Measurements from ENCODE around the gene AGAP1. TPM values are rescaled to one million over a fixed set of nuclear protein-coding genes. Genes with fewer than 3 reads are reported as not detected.
A peak's percentile ranks its signal among the peaks of the same experiment; 100 is the strongest.

Gene AGAP1
- polyA plus RNA-seq, 10 donors = 24.0 to 34.1 (median 27.4) TPM

- no peak for DNase-seq
These were observed 534.2 kb downstream of the AGAP1 start for GRCh38 chr2:236028066-236028465.

GRCh38 chr2:236033462-236033861 lies 539.6 kb downstream of the AGAP1 start:
- no peak for DNase-seq

- DNase-seq = no peak
These were observed 541.1 kb downstream of the AGAP1 start for GRCh38 chr2:236034974-236035373.

GRCh38 chr2:236036045-236036444 lies 542.2 kb downstream of the AGAP1 start:
- no peak for DNase-seq

- DNase-seq = no peak
These were observed 544.3 kb downstream of the AGAP1 start for GRCh38 chr2:236038096-236038495.

- no peak for DNase-seq
These were observed 546.9 kb downstream of the AGAP1 start for GRCh38 chr2:236040600-236041328.

- no peak for DNase-seq
These were observed 547.8 kb downstream of the AGAP1 start for GRCh38 chr2:236041616-236042015.

GRCh38 chr2:236042087-236042486 lies 548.2 kb downstream of the AGAP1 start:
- DNase-seq = no peak

GRCh38 chr2:236044191-236044590 lies 550.3 kb downstream of the AGAP1 start:
- DNase-seq = no peak

- no peak for DNase-seq
These were observed 551.7 kb downstream of the AGAP1 start for GRCh38 chr2:236045251-236046235.

- no peak for DNase-seq
These were observed 552.9 kb downstream of the AGAP1 start for GRCh38 chr2:236046715-236047114.

- DNase-seq = no peak
These were observed 553.3 kb downstream of the AGAP1 start for GRCh38 chr2:236047176-236047575.

GRCh38 chr2:236047886-236048540 lies 554.2 kb downstream of the AGAP1 start:
- no peak for DNase-seq

GRCh38 chr2:236049981-236050380 lies 556.1 kb downstream of the AGAP1 start:
- no peak for DNase-seq

- no peak for DNase-seq
These were observed 557.5 kb downstream of the AGAP1 start for GRCh38 chr2:236051351-236051750.

GRCh38 chr2:236051806-236052205 lies 558.0 kb downstream of the AGAP1 start:
- peak in 1 of 3 donors; percentile 20 for DNase-seq

GRCh38 chr2:236052206-236052605 lies 558.4 kb downstream of the AGAP1 start:
- DNase-seq = no peak

GRCh38 chr2:236052926-236053821 lies 559.3 kb downstream of the AGAP1 start:
- DNase-seq = no peak

- peak in 1 of 3 donors; percentile 21 for DNase-seq
These were observed 560.3 kb downstream of the AGAP1 start for GRCh38 chr2:236054125-236054524.

- DNase-seq = no peak
These were observed 560.9 kb downstream of the AGAP1 start for GRCh38 chr2:236054621-236055305.

- DNase-seq = no peak
These were observed 561.6 kb downstream of the AGAP1 start for GRCh38 chr2:236055471-236055870.

Measured in muscle of back (tissue), 11 donors.